ENCODE measurements around the gene TEAD1. TPM values are rescaled to one million over a fixed set of nuclear protein-coding genes. Genes with fewer than 3 reads are reported as not detected.

Gene TEAD1
- total RNA-seq, 1 experiment from 2014 or later, result 102 TPM

DNA sequence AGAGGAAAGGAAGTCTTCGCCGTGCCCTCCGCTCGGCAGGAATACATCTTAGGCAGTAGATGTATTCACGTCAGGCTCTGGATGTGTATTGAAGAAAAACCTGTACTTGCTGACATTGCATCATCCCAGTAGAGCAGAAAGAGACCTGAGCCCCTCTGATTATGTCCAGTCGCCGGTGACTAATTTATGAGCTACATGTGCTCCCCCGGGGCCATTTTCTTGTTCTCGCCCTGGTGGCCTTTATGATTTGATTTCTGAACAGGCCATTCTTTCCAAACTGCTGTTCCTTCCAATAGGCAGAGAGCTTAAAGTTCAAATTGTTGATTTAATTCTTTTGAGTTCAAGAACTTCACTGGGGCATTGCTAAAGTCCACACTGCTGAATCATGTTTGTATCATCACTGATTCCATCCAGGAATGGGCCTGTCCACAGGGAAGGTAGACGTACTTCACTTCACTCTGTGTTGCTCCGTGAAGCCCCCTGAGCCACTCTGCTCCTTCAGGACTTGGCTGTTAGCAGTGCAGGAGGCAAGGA, 197.6 kb downstream of the TEAD1 start:
- ATAC-seq, result no peak
- BruUV-seq (replicated peaks), result no TSS peak
- H3K27ac ChIP-seq (ENCODE audit: low read length), result no peak overlapping the region
- ChIA-PET POLR2A (no interaction called here), CTCF (no interaction called here)
- DNase-seq (ENCODE audit: low read depth, low spot score), result no peak
- no peaks in the 10 kb centered on the region for H3K36me3 ChIP-seq (ENCODE audit: control insufficient read depth, insufficient read depth, low read length)
- intact Hi-C loops (cut with micrococcal nuclease; ENCODE audit: unreplicated experiment), result no loop called here
- no peaks in the 10 kb centered on the region for H3K4me1 ChIP-seq (ENCODE audit: control insufficient read depth, insufficient read depth, low read length)
- H3K9me3 ChIP-seq (ENCODE audit: control insufficient read depth, insufficient read depth, low read depth, low read length), result no peaks in the 10 kb centered on the region
- in situ Hi-C loops (cut with HindIII; ENCODE audit: low pct_unique_long_range_greater_than_20kb, low sequenced_read_pairs), result no loop called here
- no peak overlapping the region for H3K4me3 ChIP-seq (ENCODE audit: low read depth in 2 of 2, low read length in 2 of 2)
- TF ChIP-seq TCF7L2 (IDR thresholded peaks at IDR 0.05; ENCODE audit: low read depth, low read length) (no peak), POLR2AphosphoS5 (IDR thresholded peaks at IDR 0.05; ENCODE audit: low read depth, low read length) (no peak), SIN3A (IDR thresholded peaks at IDR 0.05; ENCODE audit: borderline replicate concordance, insufficient read depth, low read depth, low read length) (no peak)
- TF ChIP-seq, protein P1, sequence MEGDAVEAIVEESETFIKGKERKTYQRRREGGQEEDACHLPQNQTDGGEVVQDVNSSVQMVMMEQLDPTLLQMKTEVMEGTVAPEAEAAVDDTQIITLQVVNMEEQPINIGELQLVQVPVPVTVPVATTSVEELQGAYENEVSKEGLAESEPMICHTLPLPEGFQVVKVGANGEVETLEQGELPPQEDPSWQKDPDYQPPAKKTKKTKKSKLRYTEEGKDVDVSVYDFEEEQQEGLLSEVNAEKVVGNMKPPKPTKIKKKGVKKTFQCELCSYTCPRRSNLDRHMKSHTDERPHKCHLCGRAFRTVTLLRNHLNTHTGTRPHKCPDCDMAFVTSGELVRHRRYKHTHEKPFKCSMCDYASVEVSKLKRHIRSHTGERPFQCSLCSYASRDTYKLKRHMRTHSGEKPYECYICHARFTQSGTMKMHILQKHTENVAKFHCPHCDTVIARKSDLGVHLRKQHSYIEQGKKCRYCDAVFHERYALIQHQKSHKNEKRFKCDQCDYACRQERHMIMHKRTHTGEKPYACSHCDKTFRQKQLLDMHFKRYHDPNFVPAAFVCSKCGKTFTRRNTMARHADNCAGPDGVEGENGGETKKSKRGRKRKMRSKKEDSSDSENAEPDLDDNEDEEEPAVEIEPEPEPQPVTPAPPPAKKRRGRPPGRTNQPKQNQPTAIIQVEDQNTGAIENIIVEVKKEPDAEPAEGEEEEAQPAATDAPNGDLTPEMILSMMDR (IDR thresholded peaks at IDR 0.05), result no peak
- TF ChIP-seq, protein P2, sequence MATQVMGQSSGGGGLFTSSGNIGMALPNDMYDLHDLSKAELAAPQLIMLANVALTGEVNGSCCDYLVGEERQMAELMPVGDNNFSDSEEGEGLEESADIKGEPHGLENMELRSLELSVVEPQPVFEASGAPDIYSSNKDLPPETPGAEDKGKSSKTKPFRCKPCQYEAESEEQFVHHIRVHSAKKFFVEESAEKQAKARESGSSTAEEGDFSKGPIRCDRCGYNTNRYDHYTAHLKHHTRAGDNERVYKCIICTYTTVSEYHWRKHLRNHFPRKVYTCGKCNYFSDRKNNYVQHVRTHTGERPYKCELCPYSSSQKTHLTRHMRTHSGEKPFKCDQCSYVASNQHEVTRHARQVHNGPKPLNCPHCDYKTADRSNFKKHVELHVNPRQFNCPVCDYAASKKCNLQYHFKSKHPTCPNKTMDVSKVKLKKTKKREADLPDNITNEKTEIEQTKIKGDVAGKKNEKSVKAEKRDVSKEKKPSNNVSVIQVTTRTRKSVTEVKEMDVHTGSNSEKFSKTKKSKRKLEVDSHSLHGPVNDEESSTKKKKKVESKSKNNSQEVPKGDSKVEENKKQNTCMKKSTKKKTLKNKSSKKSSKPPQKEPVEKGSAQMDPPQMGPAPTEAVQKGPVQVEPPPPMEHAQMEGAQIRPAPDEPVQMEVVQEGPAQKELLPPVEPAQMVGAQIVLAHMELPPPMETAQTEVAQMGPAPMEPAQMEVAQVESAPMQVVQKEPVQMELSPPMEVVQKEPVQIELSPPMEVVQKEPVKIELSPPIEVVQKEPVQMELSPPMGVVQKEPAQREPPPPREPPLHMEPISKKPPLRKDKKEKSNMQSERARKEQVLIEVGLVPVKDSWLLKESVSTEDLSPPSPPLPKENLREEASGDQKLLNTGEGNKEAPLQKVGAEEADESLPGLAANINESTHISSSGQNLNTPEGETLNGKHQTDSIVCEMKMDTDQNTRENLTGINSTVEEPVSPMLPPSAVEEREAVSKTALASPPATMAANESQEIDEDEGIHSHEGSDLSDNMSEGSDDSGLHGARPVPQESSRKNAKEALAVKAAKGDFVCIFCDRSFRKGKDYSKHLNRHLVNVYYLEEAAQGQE (IDR thresholded peaks at IDR 0.05; ENCODE audit: insufficient read depth in 1 of 2, low read depth in 2 of 2, low read length in 1 of 2), result no peak
- no peaks in the 10 kb centered on the region for H3K27me3 ChIP-seq (ENCODE audit: control insufficient read depth, insufficient read depth, low read length)

DNA sequence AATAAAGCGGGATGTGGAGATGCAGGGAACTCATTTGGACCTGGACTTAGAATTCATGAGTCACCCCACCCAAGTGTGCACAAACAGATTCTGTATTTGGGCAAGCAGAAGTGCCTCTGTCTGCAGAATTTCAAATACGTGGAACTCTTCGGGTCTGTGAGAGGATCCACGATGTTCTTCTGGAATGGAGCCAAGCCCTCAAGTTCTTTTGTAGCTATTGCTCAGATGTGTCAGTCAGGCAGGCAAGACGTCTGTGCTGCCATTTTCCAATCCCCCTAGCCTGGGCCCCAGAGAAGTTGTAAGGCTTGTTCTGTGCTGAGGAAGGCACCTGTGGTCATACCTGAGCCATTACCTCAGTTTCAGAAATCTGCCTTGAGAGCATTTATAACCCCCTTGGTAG, 202.1 kb downstream of the TEAD1 start:
- DNase-seq (ENCODE audit: low read depth, low spot score) (no peak), ATAC-seq (no peak)
- BruUV-seq (replicated peaks), result no TSS peak

More for the DNA sequence above, 202.1 kb downstream of the TEAD1 start:
- intact Hi-C loops (cut with micrococcal nuclease; ENCODE audit: unreplicated experiment), result no loop called here
- TF ChIP-seq, protein P2 (IDR thresholded peaks at IDR 0.05; ENCODE audit: insufficient read depth in 1 of 2, low read depth in 2 of 2, low read length in 1 of 2), result no peak
- TF ChIP-seq SIN3A (IDR thresholded peaks at IDR 0.05; ENCODE audit: borderline replicate concordance, insufficient read depth, low read depth, low read length) (no peak), TCF7L2 (IDR thresholded peaks at IDR 0.05; ENCODE audit: low read depth, low read length) (no peak), POLR2AphosphoS5 (IDR thresholded peaks at IDR 0.05; ENCODE audit: low read depth, low read length) (no peak)
- TF ChIP-seq, protein P1 (IDR thresholded peaks at IDR 0.05), result no peak
- Histone ChIP-seq H3K4me3 (ENCODE audit: low read depth in 2 of 2, low read length in 2 of 2) (no peak overlapping the region), H3K4me1 (ENCODE audit: control insufficient read depth, insufficient read depth, low read length) (no peaks in the 10 kb centered on the region), H3K36me3 (ENCODE audit: control insufficient read depth, insufficient read depth, low read length) (no peaks in the 10 kb centered on the region), H3K27ac (ENCODE audit: low read length) (no peak overlapping the region), H3K9me3 (ENCODE audit: control insufficient read depth, insufficient read depth, low read depth, low read length) (no peaks in the 10 kb centered on the region), H3K27me3 (ENCODE audit: control insufficient read depth, insufficient read depth, low read length) (no peaks in the 10 kb centered on the region)
- in situ Hi-C loops (cut with HindIII; ENCODE audit: low pct_unique_long_range_greater_than_20kb, low sequenced_read_pairs), result no loop called here
- ChIA-PET POLR2A (no interaction called here), CTCF (no interaction called here)
